ENCODE measurements around the gene FAM50B.
A peak's percentile ranks its signal among the peaks of the same experiment; 100 is the strongest.

The FAM50B gene

GRCh38 chr6:3872370-3872854 lies 23.2 kb downstream of the FAM50B start:
- Histone ChIP-seq H3K4me1 (peaks cover 0 to 8% (median 0%) of the 10 kb centered on the region in 10 experiments; a peak in 2 of 20 replicates), H3K36me3 (no peaks in the 10 kb centered on the region), H4K20me1 (no peaks in the 10 kb centered on the region), H3K9ac (no peak overlapping the region), H3K4me3 (no peak overlapping the region), H3K27ac (no peak overlapping the region), H3K27me3 (no peaks in the 10 kb centered on the region), H3K9me3 (replicated peaks in 1 of 11) (no peaks in the 10 kb centered on the region), H3K4me2 (no peak overlapping the region)
- no peak for TF ChIP-seq Cebpa-rat (IDR thresholded peaks at IDR 0.05)

- Histone ChIP-seq H3K9ac (no peak overlapping the region), H3K4me1 (peaks cover 0 to 8% (median 0%) of the 10 kb centered on the region in 10 experiments; a peak in 2 of 20 replicates), H3K27ac (no peak overlapping the region), H3K36me3 (no peaks in the 10 kb centered on the region), H3K4me3 (no peak overlapping the region), H3K27me3 (no peaks in the 10 kb centered on the region), H3K9me3 (replicated peaks in 1 of 11) (no peaks in the 10 kb centered on the region), H4K20me1 (no peaks in the 10 kb centered on the region), H3K4me2 (no peak overlapping the region)
- TF ChIP-seq Cebpa-rat (IDR thresholded peaks at IDR 0.05), result no peak
Measured at GRCh38 chr6:3873051-3873450, 23.9 kb downstream of the FAM50B start.

- Histone ChIP-seq H3K4me2 (no peak overlapping the region), H3K4me3 (no peak overlapping the region), H3K9ac (no peak overlapping the region), H3K36me3 (no peaks in the 10 kb centered on the region), H3K4me1 (peaks cover 0 to 8% (median 0%) of the 10 kb centered on the region in 10 experiments; a peak in 2 of 20 replicates), H3K27ac (no peak overlapping the region), H4K20me1 (no peaks in the 10 kb centered on the region), H3K27me3 (no peaks in the 10 kb centered on the region), H3K9me3 (replicated peaks in 1 of 11) (no peaks in the 10 kb centered on the region)
- no peak for TF ChIP-seq Cebpa-rat (IDR thresholded peaks at IDR 0.05)
Measured at GRCh38 chr6:3874069-3874468, 24.9 kb downstream of the FAM50B start.

- Histone ChIP-seq H3K27ac (no peak overlapping the region), H3K36me3 (no peaks in the 10 kb centered on the region), H3K4me1 (no peaks in the 10 kb centered on the region), H3K9ac (no peak overlapping the region), H3K4me2 (no peak overlapping the region), H4K20me1 (no peaks in the 10 kb centered on the region), H3K9me3 (replicated peaks in 1 of 11) (no peaks in the 10 kb centered on the region), H3K27me3 (no peaks in the 10 kb centered on the region), H3K4me3 (no peak overlapping the region)
- TF ChIP-seq Cebpa-rat (IDR thresholded peaks at IDR 0.05), result no peak
Measured at GRCh38 chr6:3875486-3875885, 26.3 kb downstream of the FAM50B start.

GRCh38 chr6:3876101-3876500 lies 26.9 kb downstream of the FAM50B start:
- H3K27me3 ChIP-seq, result no peaks in the 10 kb centered on the region
- H3K4me3 ChIP-seq, result no peak overlapping the region
- H3K4me2 ChIP-seq, result no peak overlapping the region
- TF ChIP-seq Cebpa-rat (IDR thresholded peaks at IDR 0.05), result no peak
- no peaks in the 10 kb centered on the region for H3K4me1 ChIP-seq
- H4K20me1 ChIP-seq, result no peaks in the 10 kb centered on the region
- H3K36me3 ChIP-seq, result no peaks in the 10 kb centered on the region
- no peaks in the 10 kb centered on the region for H3K9me3 ChIP-seq (replicated peaks in 1 of 11)
- H3K9ac ChIP-seq, result no peak overlapping the region
- H3K27ac ChIP-seq, result no peak overlapping the region

- Histone ChIP-seq H3K4me2 (no peak overlapping the region), H3K36me3 (no peaks in the 10 kb centered on the region), H3K27me3 (no peaks in the 10 kb centered on the region), H3K9me3 (replicated peaks in 1 of 11) (no peaks in the 10 kb centered on the region), H3K9ac (no peak overlapping the region), H4K20me1 (no peaks in the 10 kb centered on the region), H3K4me1 (peaks cover 0 to 4% (median 0%) of the 10 kb centered on the region in 10 experiments; a peak in 4 of 20 replicates), H3K27ac (no peak overlapping the region), H3K4me3 (no peak overlapping the region)
- no peak for TF ChIP-seq Cebpa-rat (IDR thresholded peaks at IDR 0.05)
Measured at GRCh38 chr6:3876866-3877265, 27.7 kb downstream of the FAM50B start.

GRCh38 chr6:3878048-3878666 lies 29.0 kb downstream of the FAM50B start:
- H3K27ac ChIP-seq, result no peak overlapping the region
- no peak for TF ChIP-seq Cebpa-rat (IDR thresholded peaks at IDR 0.05)
- no peaks in the 10 kb centered on the region for H3K27me3 ChIP-seq
- H3K9me3 ChIP-seq (replicated peaks in 1 of 11), result 0 out of 22 replicates have a peak, but pooled peaks cover 0 to 4% (median 0%) of the 10 kb centered on the region in 11 experiments
- peaks cover 0 to 17% (median 2%) of the 10 kb centered on the region in 10 experiments; a peak in 8 of 20 replicates for H3K4me1 ChIP-seq
- no peak overlapping the region for H3K4me2 ChIP-seq
- H3K36me3 ChIP-seq, result no peaks in the 10 kb centered on the region
- H3K4me3 ChIP-seq, result no peak overlapping the region
- H4K20me1 ChIP-seq, result no peaks in the 10 kb centered on the region
- H3K9ac ChIP-seq, result no peak overlapping the region

- no peak overlapping the region for H3K27ac ChIP-seq
- no peaks in the 10 kb centered on the region for H4K20me1 ChIP-seq
- no peak overlapping the region for H3K9ac ChIP-seq
- peaks cover 0 to 29% (median 2%) of the 10 kb centered on the region in 10 experiments; a peak in 8 of 20 replicates for H3K4me1 ChIP-seq
- no peak overlapping the region for H3K4me2 ChIP-seq
- 0 out of 22 replicates have a peak, but pooled peaks cover 0 to 4% (median 0%) of the 10 kb centered on the region in 11 experiments for H3K9me3 ChIP-seq (replicated peaks in 1 of 11)
- TF ChIP-seq Cebpa-rat (IDR thresholded peaks at IDR 0.05), result no peak
- no peak overlapping the region for H3K4me3 ChIP-seq
- no peaks in the 10 kb centered on the region for H3K27me3 ChIP-seq
- no peaks in the 10 kb centered on the region for H3K36me3 ChIP-seq
Measured at GRCh38 chr6:3879194-3879952, 30.2 kb downstream of the FAM50B start.

- no peak overlapping the region for H3K27ac ChIP-seq
- peak overlapping the region in 3 of 11 experiments; percentile 53 to 74 (median 67); a peak in 5 of 22 replicates for H3K4me2 ChIP-seq
- no peak overlapping the region for H3K4me3 ChIP-seq
- no peak overlapping the region for H3K9ac ChIP-seq
- H3K4me1 ChIP-seq, result peaks cover 0 to 30% (median 2%) of the 10 kb centered on the region in 10 experiments; a peak in 8 of 20 replicates
- H3K36me3 ChIP-seq, result no peaks in the 10 kb centered on the region
- no peaks in the 10 kb centered on the region for H4K20me1 ChIP-seq
- TF ChIP-seq Cebpa-rat (IDR thresholded peaks at IDR 0.05), result no peak
- 0 out of 22 replicates have a peak, but pooled peaks cover 0 to 4% (median 0%) of the 10 kb centered on the region in 11 experiments for H3K9me3 ChIP-seq (replicated peaks in 1 of 11)
- H3K27me3 ChIP-seq, result no peaks in the 10 kb centered on the region
Measured at GRCh38 chr6:3881711-3882421, 32.7 kb downstream of the FAM50B start.
